Mesodermal cell (in vitro differentiated cells): ENCODE results near the gene GALK1. TPM values are rescaled to one million over a fixed set of nuclear protein-coding genes. Genes with fewer than 3 reads are reported as not detected.
A peak's percentile ranks its signal among the peaks of the same experiment; 100 is the strongest.
"Not testable (repeated sequence)": the region's sequence is repeated elsewhere in the genome, so short reads cannot be mapped to it uniquely, and the experiment has no call there.

ENCODE experiments used
- H3K27ac ChIP-seq: 2 replicates; pipeline ENCODE4 v1.7.0; 2013; ENCODE audit warnings: mild to moderate bottlenecking, low read depth, low read length, moderate library complexity; ENCODE audit not compliant: severe bottlenecking
- H3K36me3 ChIP-seq: 2 replicates; pipeline ENCODE4 v1.7.1; 2013; ENCODE audit warnings: mild to moderate bottlenecking, low read length, moderate library complexity; ENCODE audit not compliant: control insufficient read depth, insufficient read depth
- H3K4me1 ChIP-seq: one replicate; pipeline ENCODE4 v1.7.1; 2013; ENCODE audit warnings: mild to moderate bottlenecking, low read length; ENCODE audit not compliant: insufficient read depth, control insufficient read depth, poor library complexity, severe bottlenecking
- H3K4me3 ChIP-seq: 2 replicates; pipeline ENCODE4 v1.7.0; 2013; ENCODE audit warnings: low read length, control low read depth, mild to moderate bottlenecking; ENCODE audit not compliant: insufficient read depth, poor library complexity, severe bottlenecking; ENCODE audit errors: extremely low read depth
- H3K9me3 ChIP-seq: 2 replicates; pipeline ENCODE4 v1.7.1; 2013; ENCODE audit warnings: mild to moderate bottlenecking, low read length, moderate library complexity; ENCODE audit not compliant: control insufficient read depth
- WGBS, 2 experiments: methylation state at CpG; one replicate each; pipeline ENCODE4 v1.1.5; 2013; ENCODE audit warnings: missing lambda C conversion rate in 2 of 2; ENCODE audit not compliant: insufficient coverage in 2 of 2; 5-methylcytosine and 5-hydroxymethylcytosine counted together
- polyA plus RNA-seq, 2 experiments: library from polyadenylated mRNA; stranded (reverse); fragments of 50-300 nt; gene quantifications; one replicate each; pipeline ENCODE4 v1.2.3, GENCODE V29; 2013

GALK1 gene
- polyA plus RNA-seq (2013, experiment 1 of 2), result 36.5 TPM
- polyA plus RNA-seq (2013, experiment 2 of 2), result 33.3 TPM

- peaks cover 8% of the 10 kb centered on the region for H3K4me1 ChIP-seq
- no peak within 1 kb of the TSS for H3K27ac ChIP-seq
- H3K36me3 ChIP-seq, result no peaks in the 10 kb centered on the region
- WGBS, 2 experiments, result 1 to 2% methylated on average over 54 to 56 of the region's 71 CpGs
- H3K9me3 ChIP-seq, result no peaks in the 10 kb centered on the region
- peak within 1 kb of the TSS; percentile 59 for H3K4me3 ChIP-seq
Measured at GRCh38 chr17:75764711-75765421, at the start of gene GALK1. Gene GALK1 (minus strand): TSS chr17:75765192. CDS start chr17:75765136, 56 bp downstream.

GRCh38 chr17:75814021-75814395 lies 49.0 kb upstream of the GALK1 start:
- no peaks in the 10 kb centered on the region for H3K9me3 ChIP-seq
- no peak overlapping the region for H3K27ac ChIP-seq
- WGBS, 2 experiments, result 94 to 97% methylated on average over 4 of the region's 6 CpGs
- no peak overlapping the region for H3K4me3 ChIP-seq
- H3K4me1 ChIP-seq, result peaks cover 14% of the 10 kb centered on the region
- peaks cover 78% of the 10 kb centered on the region for H3K36me3 ChIP-seq

- H3K27ac ChIP-seq, result no peak overlapping the region
- 95 to 98% methylated on average over 13 to 18 of the region's 24 CpGs for WGBS, 2 experiments
Measured at GRCh38 chr17:75813081-75814020, 48.4 kb upstream of the GALK1 start.

GRCh38 chr17:75812096-75813013 lies 47.4 kb upstream of the GALK1 start:
- H3K4me3 ChIP-seq, result no peak overlapping the region
- H3K36me3 ChIP-seq, result peaks cover 62% of the 10 kb centered on the region
- peaks cover 14% of the 10 kb centered on the region for H3K4me1 ChIP-seq
- 96 to 97% methylated on average over 24 to 27 of the region's 27 CpGs for WGBS, 2 experiments
- H3K9me3 ChIP-seq, result no peaks in the 10 kb centered on the region
- H3K27ac ChIP-seq, result no peak overlapping the region

More at GRCh38 chr17:75813081-75814020, 48.4 kb upstream of the GALK1 start:
- Histone ChIP-seq H3K9me3 (no peaks in the 10 kb centered on the region), H3K4me1 (peaks cover 14% of the 10 kb centered on the region), H3K36me3 (peaks cover 71% of the 10 kb centered on the region), H3K4me3 (no peak overlapping the region)

GRCh38 chr17:75811174-75811573 lies 46.2 kb upstream of the GALK1 start:
- Histone ChIP-seq H3K27ac (no peak overlapping the region), H3K9me3 (no peaks in the 10 kb centered on the region), H3K36me3 (peaks cover 50% of the 10 kb centered on the region), H3K4me1 (peaks cover 14% of the 10 kb centered on the region), H3K4me3 (no peak overlapping the region)
- WGBS, 2 experiments, result 98 to 100% methylated on average over 6 to 7 of the region's 7 CpGs

GRCh38 chr17:75810756-75811155 lies 45.8 kb upstream of the GALK1 start:
- not testable (repeated sequence) for H3K9me3 ChIP-seq, H3K4me3 ChIP-seq, H3K27ac ChIP-seq
- H3K4me1 ChIP-seq, result peaks cover 14% of the 10 kb centered on the region
- 90 to 100% methylated on average over 10 to 11 of the region's 11 CpGs for WGBS, 2 experiments
- H3K36me3 ChIP-seq, result peaks cover 46% of the 10 kb centered on the region

- WGBS, 2 experiments, result 95 to 100% methylated on average over 1 to 2 of the region's 5 CpGs
- peaks cover 43% of the 10 kb centered on the region for H3K36me3 ChIP-seq
- no peak overlapping the region for H3K4me3 ChIP-seq
- H3K9me3 ChIP-seq, result no peaks in the 10 kb centered on the region
- no peak overlapping the region for H3K27ac ChIP-seq
- peaks cover 10% of the 10 kb centered on the region for H3K4me1 ChIP-seq
Measured at GRCh38 chr17:75810216-75810615, 45.2 kb upstream of the GALK1 start.

- Histone ChIP-seq H3K9me3 (no peaks in the 10 kb centered on the region), H3K27ac (no peak overlapping the region), H3K4me1 (peaks cover 5% of the 10 kb centered on the region), H3K4me3 (no peak overlapping the region), H3K36me3 (peaks cover 40% of the 10 kb centered on the region)
- WGBS, 2 experiments, result 94 to 99% methylated on average over 24 of the region's 24 CpGs
Measured at GRCh38 chr17:75809631-75810111, 44.7 kb upstream of the GALK1 start.

GRCh38 chr17:75808905-75809621 lies 44.1 kb upstream of the GALK1 start:
- no peak overlapping the region for H3K4me3 ChIP-seq
- H3K9me3 ChIP-seq, result no peaks in the 10 kb centered on the region
- peaks cover 39% of the 10 kb centered on the region for H3K36me3 ChIP-seq
- 90 to 98% methylated on average over 8 to 9 of the region's 18 CpGs for WGBS, 2 experiments
- no peak overlapping the region for H3K27ac ChIP-seq
- H3K4me1 ChIP-seq, result no peaks in the 10 kb centered on the region
